Natural killer cell treated with Interleukin-12 subunit alpha and Interleukin-12 subunit beta and Interleukin-15 and Interleukin-18, amount 100 ng/mL, for 72 hours (primary cell): ENCODE measurements around the gene C2orf81. TPM values are rescaled to one million over a fixed set of nuclear protein-coding genes. Genes with fewer than 3 reads are reported as not detected.

Experiments
- ATAC-seq, 2 donors: fragments of 150-1000 bp; cut with Tn5 transposase in 1 of 2; sonication (Bioruptor Pico), chemical (Tn5 transposase) in 1 of 2; 2 replicates each; pipeline ENCODE4 v1.10.0; 2021
- DNase-seq: peaks from one replicate; pipeline ENCODE4 v3.0.0; 2022; ENCODE audit warnings: low spot score
- H3K27ac Mint-ChIP-seq, 2 donors: 1 replicate in 1 of 2; 2 replicates in 1 of 2; pipeline ENCODE4 v1.8.0; 2022; ENCODE audit warnings: mixed read lengths in 2 of 2, mild to moderate bottlenecking in 1 of 2, moderate library complexity in 1 of 2
- H3K27me3 Mint-ChIP-seq, 2 donors: 1 replicate in 1 of 2; 2 replicates in 1 of 2; pipeline ENCODE4 v1.8.0; 2022; ENCODE audit warnings: mixed read lengths in 2 of 2
- H3K36me3 Mint-ChIP-seq: one replicate; pipeline ENCODE4 v1.8.0; 2022; ENCODE audit warnings: mixed read lengths
- H3K4me1 Mint-ChIP-seq, 2 donors: 1 replicate in 1 of 2; 2 replicates in 1 of 2; pipeline ENCODE4 v1.8.0; 2022; ENCODE audit warnings: low read depth in 2 of 2, mixed read lengths in 2 of 2, mild to moderate bottlenecking in 1 of 2
- H3K4me3 Mint-ChIP-seq: one replicate; pipeline ENCODE4 v1.8.0; 2022; ENCODE audit warnings: mixed read lengths
- H3K9me3 Mint-ChIP-seq: 2 replicates; pipeline ENCODE4 v1.8.0; 2022; ENCODE audit warnings: mixed read lengths
- total RNA-seq, 2 donors: library from RNA; stranded (reverse); gene quantifications; one replicate each; pipeline ENCODE4 v1.2.3, GENCODE V29; 2022

C2orf81 gene
- total RNA-seq, 2 donors from 2014 or later, result 1.7 to 2.2 TPM

DNA sequence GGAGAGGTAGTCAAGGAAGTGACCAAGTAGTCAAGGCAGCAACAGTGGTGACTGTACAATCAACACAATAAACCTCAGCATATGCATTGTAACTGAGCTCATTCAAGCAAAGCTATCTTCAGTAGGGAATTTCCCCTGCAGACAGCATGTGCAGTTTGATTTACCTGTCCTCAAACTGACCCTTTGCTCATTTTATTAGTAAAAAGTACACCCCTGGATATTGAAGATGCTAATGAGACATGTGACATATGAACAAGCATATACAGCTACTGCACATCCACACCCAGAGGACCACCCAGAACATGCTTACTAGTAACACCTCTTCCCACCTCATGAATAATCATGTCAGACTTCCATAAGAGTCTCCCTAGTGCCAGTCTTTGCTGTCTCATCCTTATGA lies 15.4 kb downstream of the C2orf81 start:
- Mint-ChIP-seq H3K27ac (no peak overlapping the region), H3K9me3 (no peaks in the 10 kb centered on the region), H3K36me3 (no peaks in the 10 kb centered on the region), H3K4me3 (no peak overlapping the region), H3K27me3 (peaks cover 8% of the 10 kb centered on the region in 2 donors), H3K4me1 (no peaks in the 10 kb centered on the region)
- DNase-seq (no peak), ATAC-seq (no peak)

- ATAC-seq, result no peak
- no peak overlapping the region for H3K4me3 Mint-ChIP-seq
- H3K27me3 Mint-ChIP-seq, result no peaks in the 10 kb centered on the region
These were observed 19.5 kb downstream of the C2orf81 start for GRCh38 chr2:74401891-74402290.

GRCh38 chr2:74399785-74400184 lies 21.6 kb downstream of the C2orf81 start:
- DNase-seq (no peak), ATAC-seq (no peak)
- Mint-ChIP-seq H3K36me3 (no peaks in the 10 kb centered on the region), H3K4me1 (no peaks in the 10 kb centered on the region), H3K27me3 (peaks cover 0 to 6% of the 10 kb centered on the region in 2 donors), H3K4me3 (no peak overlapping the region), H3K27ac (no peak overlapping the region), H3K9me3 (no peaks in the 10 kb centered on the region)

More at GRCh38 chr2:74401891-74402290, 19.5 kb downstream of the C2orf81 start:
- Mint-ChIP-seq H3K36me3 (no peaks in the 10 kb centered on the region), H3K27ac (no peak overlapping the region), H3K9me3 (no peaks in the 10 kb centered on the region), H3K4me1 (no peaks in the 10 kb centered on the region)
- DNase-seq, result no peak

- Mint-ChIP-seq H3K27ac (no peak overlapping the region), H3K27me3 (peaks cover 6 to 7% of the 10 kb centered on the region in 2 donors), H3K4me3 (no peak overlapping the region), H3K4me1 (peaks cover 4 to 7% of the 10 kb centered on the region in 2 donors), H3K9me3 (no peaks in the 10 kb centered on the region), H3K36me3 (no peaks in the 10 kb centered on the region)
- DNase-seq (no peak), ATAC-seq (no peak)
These were observed 25.3 kb downstream of the C2orf81 start for GRCh38 chr2:74396149-74396548.

GRCh38 chr2:74393525-74393924 lies 27.9 kb downstream of the C2orf81 start:
- peaks cover 7 to 10% of the 10 kb centered on the region in 2 donors for H3K4me1 Mint-ChIP-seq
- no peaks in the 10 kb centered on the region for H3K36me3 Mint-ChIP-seq
- DNase-seq (no peak), ATAC-seq (no peak)
- no peak overlapping the region for H3K4me3 Mint-ChIP-seq
- H3K27ac Mint-ChIP-seq, result peak overlapping the region in 1 of 2 donors; percentile 95
- no peaks in the 10 kb centered on the region for H3K9me3 Mint-ChIP-seq
- H3K27me3 Mint-ChIP-seq, result peaks cover 6 to 7% of the 10 kb centered on the region in 2 donors

GRCh38 chr2:74392449-74392743 lies 29.0 kb downstream of the C2orf81 start:
- H3K4me3 Mint-ChIP-seq, result peak overlapping the region; percentile 93
- no peak for DNase-seq
- no peaks in the 10 kb centered on the region for H3K36me3 Mint-ChIP-seq
- H3K27ac Mint-ChIP-seq, result peak overlapping the region; percentile 91 to 95
- H3K9me3 Mint-ChIP-seq, result no peaks in the 10 kb centered on the region
- no peak for ATAC-seq
- H3K4me1 Mint-ChIP-seq, result peaks cover 7 to 10% of the 10 kb centered on the region in 2 donors
- H3K27me3 Mint-ChIP-seq, result peaks cover 6 to 7% of the 10 kb centered on the region in 2 donors

DNA sequence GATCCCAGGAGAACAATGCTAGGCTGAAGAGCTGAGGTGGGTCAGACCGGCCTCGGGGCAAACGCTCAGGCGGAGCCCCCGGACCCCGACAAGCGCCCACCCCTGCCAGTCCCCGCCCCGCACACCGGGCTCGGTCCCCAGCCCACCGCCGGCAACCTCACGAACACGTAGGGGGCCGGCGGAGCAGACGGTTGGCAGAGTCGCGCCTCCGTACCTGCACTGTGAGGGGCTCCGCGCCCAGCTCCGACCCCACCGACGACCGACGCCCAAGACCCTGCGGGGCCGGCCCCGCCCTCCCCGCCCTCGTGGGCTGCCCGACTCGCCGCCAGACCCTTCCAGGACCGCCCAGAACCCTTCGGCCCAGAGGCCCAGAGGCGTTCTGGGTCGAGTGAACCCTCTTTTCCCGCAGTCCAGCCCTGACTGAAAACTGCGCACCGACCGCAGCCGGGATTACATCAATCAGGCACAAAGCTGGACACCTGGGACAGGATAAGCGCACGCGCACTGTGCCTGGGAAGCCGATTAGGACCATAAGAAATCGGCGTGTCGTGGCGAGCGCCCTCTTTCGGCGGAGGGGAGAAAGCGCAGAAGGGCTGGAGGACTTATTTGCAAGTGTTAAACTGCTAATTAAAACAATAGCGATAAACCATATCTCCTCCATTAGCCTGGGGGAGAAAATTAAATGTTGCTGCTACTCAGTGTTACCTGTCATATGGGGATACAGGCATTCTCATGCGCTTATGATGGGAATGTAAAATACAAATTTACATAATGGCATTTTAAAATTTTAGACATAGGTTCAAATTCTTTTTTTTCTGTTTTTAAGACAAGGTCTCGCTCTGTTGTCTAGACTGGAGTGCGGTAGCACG lies 29.6 kb downstream of the C2orf81 start:
- Mint-ChIP-seq H3K27ac (peak overlapping the region; percentile 91 to 95), H3K4me1 (peaks cover 7 to 10% of the 10 kb centered on the region in 2 donors), H3K36me3 (no peaks in the 10 kb centered on the region), H3K4me3 (peak overlapping the region; percentile 93), H3K9me3 (no peaks in the 10 kb centered on the region), H3K27me3 (peaks cover 6 to 7% of the 10 kb centered on the region in 2 donors)
- DNase-seq, result peak; percentile 92
- peak; percentile 87 to 92 for ATAC-seq

DNA sequence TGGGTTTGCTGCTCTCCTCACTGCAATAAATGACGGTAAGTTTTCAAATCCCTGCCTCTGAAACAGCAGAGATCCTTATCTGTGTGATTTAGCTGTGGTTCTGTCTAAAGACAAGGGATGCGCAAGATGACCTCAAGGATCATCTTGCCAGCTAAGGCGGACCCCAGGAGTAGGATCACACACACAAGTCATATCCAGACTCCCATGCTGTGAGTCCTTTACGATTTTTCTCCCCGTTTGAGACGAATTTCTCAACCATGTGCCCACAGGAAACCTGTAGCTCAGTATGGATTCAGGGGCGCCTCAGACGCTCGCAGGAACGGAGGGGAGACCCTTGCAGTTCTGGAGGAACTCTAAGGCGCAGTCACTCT lies 30.2 kb downstream of the C2orf81 start:
- no peak for DNase-seq
- Mint-ChIP-seq H3K4me3 (peak overlapping the region; percentile 93), H3K27me3 (peaks cover 6 to 7% of the 10 kb centered on the region in 2 donors), H3K9me3 (no peaks in the 10 kb centered on the region), H3K4me1 (peaks cover 7 to 10% of the 10 kb centered on the region in 2 donors), H3K36me3 (no peaks in the 10 kb centered on the region), H3K27ac (peak overlapping the region; percentile 91 to 95)
- ATAC-seq, result peak; percentile 33 to 54

DNA sequence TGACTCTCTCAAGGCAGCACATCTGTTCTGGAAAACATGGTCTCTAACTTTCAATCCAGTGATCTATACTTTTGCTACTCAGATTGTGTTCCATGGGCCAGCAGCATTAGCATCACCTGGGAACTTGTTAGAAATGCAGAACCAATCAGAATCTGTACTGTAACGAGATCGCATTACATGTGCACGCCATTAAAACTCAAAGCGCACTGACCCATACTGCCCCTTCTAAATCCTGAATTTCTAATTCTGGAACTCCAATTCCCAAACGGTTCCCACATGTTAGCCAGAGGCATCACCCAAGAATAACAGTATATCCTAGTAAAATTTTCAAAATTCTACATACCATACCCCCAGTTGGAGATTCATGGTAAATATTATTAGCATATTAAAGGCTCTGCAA lies 30.8 kb downstream of the C2orf81 start:
- H3K36me3 Mint-ChIP-seq, result no peaks in the 10 kb centered on the region
- peaks cover 7 to 10% of the 10 kb centered on the region in 2 donors for H3K4me1 Mint-ChIP-seq
- ATAC-seq (no peak), DNase-seq (no peak)
- no peak overlapping the region for H3K27ac Mint-ChIP-seq
- H3K4me3 Mint-ChIP-seq, result peak overlapping the region; percentile 93
- H3K9me3 Mint-ChIP-seq, result no peaks in the 10 kb centered on the region
- H3K27me3 Mint-ChIP-seq, result peaks cover 6 to 7% of the 10 kb centered on the region in 2 donors

DNA sequence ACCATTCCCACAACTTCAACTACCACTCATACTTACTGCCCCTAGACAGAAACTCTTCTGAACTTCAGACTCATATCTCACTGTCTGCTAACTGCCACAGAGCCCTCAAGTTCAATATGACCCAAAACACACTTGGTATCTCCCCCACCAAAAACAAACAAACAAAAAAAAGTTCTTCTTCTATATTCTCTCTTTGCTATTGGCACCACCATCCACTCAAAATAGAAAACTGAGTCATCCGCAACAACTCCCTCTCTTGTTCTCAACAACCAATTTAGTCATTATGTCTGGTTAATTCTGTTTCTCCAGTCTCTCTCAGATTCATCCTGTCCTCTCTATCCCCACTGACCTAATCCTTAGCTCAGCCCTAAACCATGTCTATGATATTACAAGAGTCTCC lies 34.1 kb downstream of the C2orf81 start:
- H3K9me3 Mint-ChIP-seq, result no peaks in the 10 kb centered on the region
- no peaks in the 10 kb centered on the region for H3K36me3 Mint-ChIP-seq
- H3K27ac Mint-ChIP-seq, result no peak overlapping the region
- H3K4me3 Mint-ChIP-seq, result no peak overlapping the region
- H3K4me1 Mint-ChIP-seq, result peaks cover 7 to 9% of the 10 kb centered on the region in 2 donors
- DNase-seq (no peak), ATAC-seq (peak in 1 of 2 donors; percentile 34)
- H3K27me3 Mint-ChIP-seq, result no peaks in the 10 kb centered on the region

DNA sequence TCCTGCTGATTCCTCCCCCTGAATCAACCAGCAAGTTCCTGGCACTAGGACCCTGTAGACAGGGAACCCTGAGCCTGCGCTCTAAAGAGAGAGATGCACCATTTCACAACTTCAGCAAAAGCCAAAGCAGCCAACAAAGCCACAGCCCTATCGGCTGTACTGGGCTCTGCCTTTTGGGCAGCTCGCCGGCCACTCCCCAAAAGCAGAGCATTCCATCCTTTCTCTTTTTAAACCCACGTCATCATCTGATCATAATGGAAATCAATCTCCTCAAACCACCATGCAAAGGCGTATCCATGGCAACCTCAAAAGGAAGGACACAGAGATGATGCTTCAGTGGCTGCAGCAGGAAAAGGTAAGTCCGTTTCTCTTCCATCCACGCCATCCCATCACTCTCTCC lies 36.0 kb downstream of the C2orf81 start:
- no peak overlapping the region for H3K4me3 Mint-ChIP-seq
- ATAC-seq (no peak), DNase-seq (no peak)
- H3K9me3 Mint-ChIP-seq, result no peaks in the 10 kb centered on the region
- H3K4me1 Mint-ChIP-seq, result peaks cover 11 to 12% of the 10 kb centered on the region in 2 donors
- H3K36me3 Mint-ChIP-seq, result no peaks in the 10 kb centered on the region
- H3K27ac Mint-ChIP-seq, result no peak overlapping the region
- H3K27me3 Mint-ChIP-seq, result no peaks in the 10 kb centered on the region

- Mint-ChIP-seq H3K27ac (no peak overlapping the region), H3K9me3 (no peaks in the 10 kb centered on the region), H3K4me1 (peaks cover 20 to 23% of the 10 kb centered on the region in 2 donors)
These were observed 37.4 kb downstream of the C2orf81 start for GRCh38 chr2:74384051-74384450.

DNA sequence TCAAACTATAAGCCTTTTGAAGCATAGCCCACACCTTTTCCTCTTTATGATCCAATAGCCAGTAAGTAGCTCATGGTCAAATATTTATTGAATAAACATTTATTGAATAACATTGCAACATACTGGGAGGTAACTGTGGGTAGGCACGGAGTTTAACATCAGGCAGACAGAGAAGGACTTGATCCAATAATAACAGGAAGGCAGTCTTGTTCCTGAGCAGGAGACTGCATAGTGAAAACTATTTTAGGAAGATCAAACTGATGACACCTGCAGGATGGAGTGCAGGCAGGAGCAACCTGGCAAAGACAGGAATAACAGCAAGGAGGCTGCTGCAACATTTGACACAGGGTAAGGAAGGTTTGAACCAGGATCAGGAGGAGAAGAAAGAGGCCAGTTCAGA lies 38.2 kb downstream of the C2orf81 start:
- ATAC-seq, result no peak
- Mint-ChIP-seq H3K9me3 (no peaks in the 10 kb centered on the region), H3K27ac (no peak overlapping the region)

More at GRCh38 chr2:74384051-74384450, 37.4 kb downstream of the C2orf81 start:
- DNase-seq (no peak), ATAC-seq (no peak)
- Mint-ChIP-seq H3K36me3 (no peaks in the 10 kb centered on the region), H3K27me3 (no peaks in the 10 kb centered on the region), H3K4me3 (no peak overlapping the region)

DNA sequence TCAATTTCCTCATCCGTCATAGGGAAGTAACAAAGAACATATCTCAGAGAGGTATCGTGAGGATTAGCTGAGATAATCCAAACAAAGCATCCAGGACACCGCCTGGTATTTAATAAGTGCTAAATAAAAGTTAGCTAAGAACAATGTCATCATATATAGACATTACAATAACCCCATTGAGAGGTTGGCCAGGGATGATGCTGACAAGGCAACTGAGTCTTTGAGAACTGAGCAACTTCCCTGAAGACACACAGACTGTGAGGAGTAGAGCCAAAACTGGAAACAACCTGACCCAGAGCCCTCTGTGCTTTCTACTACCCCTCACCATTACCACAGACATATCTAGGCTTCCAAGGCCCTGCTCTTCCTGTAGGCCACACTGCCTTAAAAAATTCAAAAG lies 39.7 kb downstream of the C2orf81 start:
- ATAC-seq (no peak), DNase-seq (no peak)
- H3K9me3 Mint-ChIP-seq, result no peaks in the 10 kb centered on the region
- no peaks in the 10 kb centered on the region for H3K27me3 Mint-ChIP-seq
- H3K36me3 Mint-ChIP-seq, result no peaks in the 10 kb centered on the region
- H3K4me3 Mint-ChIP-seq, result no peak overlapping the region
- H3K27ac Mint-ChIP-seq, result no peak overlapping the region
- H3K4me1 Mint-ChIP-seq, result peaks cover 30 to 42% of the 10 kb centered on the region in 2 donors

More for the DNA sequence above, 38.2 kb downstream of the C2orf81 start:
- Mint-ChIP-seq H3K4me1 (peaks cover 26 to 30% of the 10 kb centered on the region in 2 donors), H3K27me3 (no peaks in the 10 kb centered on the region), H3K36me3 (no peaks in the 10 kb centered on the region), H3K4me3 (no peak overlapping the region)
- no peak for DNase-seq
